B cell (primary cell): ENCODE data around the gene CFAP65. TPM values are rescaled to one million over a fixed set of nuclear protein-coding genes. Genes with fewer than 3 reads are reported as not detected.

ENCODE experiments used
- ATAC-seq: fragments of 200-7000 bp; cut with Tn5 transposase; one replicate; pipeline ENCODE4 v1.10.0; 2021; ENCODE audit warnings: low read depth, mild to moderate bottlenecking, moderate number of reproducible peaks, moderate library complexity
- CTCF ChIA-PET: fragments of 350-600 bp; sonication (Branson Sonifier 250); formaldehyde crosslinking; loops from one replicate; lab custom pipeline; 2021; ENCODE audit warnings: antibody characterized with exemption, inconsistent platforms; lab: Charles Lee
- POLR2A ChIA-PET: fragments of 350-600 bp; sonication (Branson Sonifier 250); formaldehyde crosslinking; loops from one replicate; lab custom pipeline; 2021; ENCODE audit warnings: antibody characterized with exemption; lab: Charles Lee
- DNase-seq: peaks from one replicate; pipeline ENCODE4 v3.0.0; 2013
- H2AFZ ChIP-seq: 2 replicates; pipeline ENCODE4 v1.6.1; 2012; ENCODE audit warnings: mild to moderate bottlenecking, low read depth, low read length; ENCODE audit not compliant: insufficient read depth, poor library complexity, severe bottlenecking
- H3K27ac ChIP-seq, 2 donors: 1 replicate in 1 of 2; 2 replicates in 1 of 2; pipeline ENCODE4 v1.5.1; 2012 to 2013; ENCODE audit warnings: low read length in 2 of 2, mild to moderate bottlenecking in 2 of 2, moderate library complexity in 1 of 2
- H3K27me3 ChIP-seq, 4 experiments: fragments of 200-600 bp in 1 of 4; sonication (generic) in 1 of 4; replicated peaks in 1 of 4; 1 replicate in 2 of 4; 2 replicates in 2 of 4; pipeline versions ENCODE4 v1.6.1 to v1.7.0; 2013 to 2016; ENCODE audit warnings: low read length in 3 of 4, mild to moderate bottlenecking in 2 of 4, mixed read lengths in 1 of 4, moderate library complexity in 1 of 4; ENCODE audit not compliant: insufficient read depth in 4 of 4, control insufficient read depth in 3 of 4; ENCODE audit errors: control extremely low read depth in 1 of 4
- H3K36me3 ChIP-seq, 2 experiments: replicated peaks in 1 of 2; 1 replicate in 1 of 2; 2 replicates in 1 of 2; pipeline versions ENCODE4 v1.6.1 to v1.7.1; 2013; ENCODE audit warnings: low read length in 1 of 2; ENCODE audit not compliant: insufficient read depth in 2 of 2, control insufficient read depth in 1 of 2; ENCODE audit errors: control extremely low read depth in 1 of 2, extremely low read depth in 1 of 2
- H3K4me1 ChIP-seq, 2 donors: fragments of 200-600 bp in 1 of 2; sonication (generic) in 1 of 2; 1 replicate in 1 of 2; 2 replicates in 1 of 2; pipeline versions ENCODE4 v1.5.1 to v1.6.1; 2013 to 2017; ENCODE audit warnings: low read length in 2 of 2; ENCODE audit not compliant: control insufficient read depth in 2 of 2, insufficient read depth in 2 of 2
- H3K4me2 ChIP-seq: replicated peaks from 2 replicates; pipeline ENCODE3; 2012; ENCODE audit warnings: mild to moderate bottlenecking, low read depth, low read length; ENCODE audit not compliant: poor library complexity, severe bottlenecking
- H3K4me3 ChIP-seq, 5 experiments: fragments of 200-600 bp in 1 of 5; sonication (generic) in 1 of 5; 1 replicate in 3 of 5; 2 replicates in 2 of 5; pipeline versions ENCODE4 v1.5.1 to v1.7.0; 2011 to 2016; ENCODE audit warnings: low read length in 4 of 5, mild to moderate bottlenecking in 4 of 5, low read depth in 2 of 5, control low read depth in 1 of 5, moderate library complexity in 1 of 5; ENCODE audit not compliant: insufficient read depth in 1 of 5; ENCODE audit errors: control extremely low read depth in 1 of 5, extremely low read depth in 1 of 5
- H3K79me2 ChIP-seq: fragments of 200-600 bp; sonication (generic); one replicate; pipeline ENCODE4 v1.6.0; 2016; ENCODE audit warnings: low read length; ENCODE audit not compliant: control insufficient read depth, insufficient read depth
- H3K9ac ChIP-seq: fragments of 200-600 bp; sonication (generic); 2 replicates; pipeline ENCODE4 v1.6.1; 2017; ENCODE audit warnings: mild to moderate bottlenecking, low read length, moderate library complexity
- H3K9me3 ChIP-seq, 3 donors: one replicate each; pipeline versions ENCODE4 v1.6.1 to v1.7.1; 2013; ENCODE audit warnings: low read length in 2 of 3; ENCODE audit not compliant: control insufficient read depth in 2 of 3, insufficient read depth in 1 of 3; ENCODE audit errors: control extremely low read depth in 1 of 3
- H4K20me1 ChIP-seq: 2 replicates; pipeline ENCODE4 v1.6.0; 2012; ENCODE audit warnings: mild to moderate bottlenecking, low read length; ENCODE audit not compliant: insufficient read depth, control insufficient read depth, poor library complexity, severe bottlenecking
- H3K27ac Mint-ChIP-seq: one replicate; pipeline ENCODE4 v1.8.0; 2021; ENCODE audit warnings: mixed read lengths
- H3K27me3 Mint-ChIP-seq: one replicate; pipeline ENCODE4 v1.8.0; 2021; ENCODE audit warnings: mixed read lengths
- H3K4me1 Mint-ChIP-seq: one replicate; pipeline ENCODE4 v1.8.0; 2021; ENCODE audit warnings: mixed read lengths
- H3K4me3 Mint-ChIP-seq: one replicate; pipeline ENCODE4 v1.8.0; 2021; ENCODE audit warnings: mixed read lengths
- H3K9me3 Mint-ChIP-seq: one replicate; pipeline ENCODE4 v1.8.0; 2022; ENCODE audit warnings: mixed read lengths; ENCODE audit not compliant: insufficient read depth
- CTCF ChIP-seq: fragments of 200-600 bp; IDR thresholded peaks from one replicate; pipeline ENCODE4 v1.8.0; 2022; ENCODE audit warnings: antibody characterized with exemption, mild to moderate bottlenecking
- EZH2 ChIP-seq: IDR thresholded peaks from 2 replicates; pipeline ENCODE4 v1.6.1; 2012; ENCODE audit warnings: borderline replicate concordance, low read depth, mild to moderate bottlenecking, moderate library complexity, low read length; ENCODE audit not compliant: insufficient read depth, poor library complexity, severe bottlenecking
- WGBS: methylation state at CpG from one replicate; pipeline ENCODE4 v1.1.5; 2013; ENCODE audit warnings: missing lambda C conversion rate; ENCODE audit not compliant: insufficient coverage; 5-methylcytosine and 5-hydroxymethylcytosine counted together
- intact Hi-C: fragments of 100-400 bp; cut with micrococcal nuclease; formaldehyde crosslinking; loops from one replicate; pipeline ENCODE4 v1.10.0; 2022
- polyA plus RNA-seq: library from polyadenylated mRNA; depleted of rRNA; stranded (reverse); fragments of >200 nt; gene quantifications from 2 replicates; pipeline ENCODE4 v1.2.3, GENCODE V29; 2012
- total RNA-seq, 2 donors: library from RNA; stranded (reverse); fragments of 120-200 nt in 1 of 2; gene quantifications; 1 replicate in 1 of 2; 2 replicates in 1 of 2; pipeline versions ENCODE4 v1.2.3 to v1.2.4, GENCODE V29; 2013 to 2022

The CFAP65 gene
- total and polyA plus RNA-seq, 2 donors (not counting 1 experiment from before 2014, with no cell fraction given): not detected

GRCh38 chr2:218961651-218962570, 79.4 kb downstream of the CFAP65 start:
- WGBS: 16% methylated on average over 22 of the region's 34 CpGs
- H2AFZ ChIP-seq: no peak overlapping the region
- ATAC-seq (no peak), DNase-seq (no peak)
- no peak overlapping the region for H3K27ac ChIP-seq
- intact Hi-C loops: no loop called here
- no peak for TF ChIP-seq CTCF
- peak; percentile 10 for TF ChIP-seq EZH2
- Mint-ChIP-seq H3K4me3 (no peak overlapping the region), H3K27me3 (peaks cover 69% of the 10 kb centered on the region), H3K27ac (no peak overlapping the region), H3K4me1 (peaks cover 21% of the 10 kb centered on the region), H3K9me3 (no peaks in the 10 kb centered on the region)
- CTCF ChIA-PET: interaction anchor here (0.5 to 1.6 kb wide), 4 partner anchors 16 to 112 kb away, joined by 3 to 6 read pairs (median 4); no protein-coding TSS in a partner anchor
- POLR2A ChIA-PET: no interaction called here
- H3K27me3 ChIP-seq: peaks cover 0 to 71% (median 46%) of the 10 kb centered on the region in 4 experiments
- H3K4me3 ChIP-seq: no peak overlapping the region
- peaks cover 24 to 39% of the 10 kb centered on the region in 2 donors for H3K4me1 ChIP-seq
- no peaks in the 10 kb centered on the region for H3K79me2 ChIP-seq
- peak overlapping the region; percentile 94 for H3K4me2 ChIP-seq
- no peaks in the 10 kb centered on the region for H3K36me3 ChIP-seq
- peaks cover 0 to 36% (median 3%) of the 10 kb centered on the region in 3 donors for H3K9me3 ChIP-seq
- no peaks in the 10 kb centered on the region for H4K20me1 ChIP-seq
- H3K9ac ChIP-seq: no peak overlapping the region

- H3K4me2 ChIP-seq: peak overlapping the region; percentile 94
- H3K79me2 ChIP-seq: no peaks in the 10 kb centered on the region
- no peak for TF ChIP-seq EZH2
- no peak for TF ChIP-seq CTCF
- H3K4me3 ChIP-seq: no peak overlapping the region
- H3K27ac ChIP-seq: no peak overlapping the region
- H3K9ac ChIP-seq: no peak overlapping the region
- peak overlapping the region; percentile 47 for H3K4me3 Mint-ChIP-seq
- ATAC-seq (no peak), DNase-seq (no peak)
- no peak overlapping the region for H2AFZ ChIP-seq
- ChIA-PET POLR2A (no interaction called here), CTCF (interaction anchor here (1.1 to 1.6 kb wide), 3 partner anchors 16 to 85 kb away, joined by 3 to 6 read pairs (median 5); no protein-coding TSS in a partner anchor)
- H3K27me3 ChIP-seq: peaks cover 0 to 71% (median 46%) of the 10 kb centered on the region in 4 experiments
- H3K27me3 Mint-ChIP-seq: peaks cover 72% of the 10 kb centered on the region
- peaks cover 24 to 39% of the 10 kb centered on the region in 2 donors for H3K4me1 ChIP-seq
- H3K27ac Mint-ChIP-seq: no peak overlapping the region
- H4K20me1 ChIP-seq: no peaks in the 10 kb centered on the region
- intact Hi-C loops: no loop called here
- H3K36me3 ChIP-seq: no peaks in the 10 kb centered on the region
- no peaks in the 10 kb centered on the region for H3K9me3 Mint-ChIP-seq
- WGBS: 21% methylated on average over 2 of the region's 4 CpGs
- peaks cover 0 to 36% (median 3%) of the 10 kb centered on the region in 3 donors for H3K9me3 ChIP-seq
- peaks cover 21% of the 10 kb centered on the region for H3K4me1 Mint-ChIP-seq
These were observed 80.1 kb downstream of the CFAP65 start for GRCh38 chr2:218961229-218961628.
